Osteoblast (primary cell): ENCODE data around the gene C20orf144. TPM values are rescaled to one million over a fixed set of nuclear protein-coding genes. Genes with fewer than 3 reads are reported as not detected.

Experiments
- DNase-seq: peaks from one replicate; pipeline ENCODE4 v3.0.0; 2011; ENCODE audit warnings: low spot score, mixed read lengths; ENCODE audit not compliant: insufficient read length; ENCODE audit errors: missing footprints
- H2AFZ ChIP-seq: 2 replicates; pipeline ENCODE4 v1.6.0; 2011; ENCODE audit warnings: mild to moderate bottlenecking, low read length
- H3K27ac ChIP-seq: 2 replicates; pipeline ENCODE4 v1.5.1; 2011; ENCODE audit warnings: mild to moderate bottlenecking, low read depth, low read length, moderate library complexity
- H3K27me3 ChIP-seq: 2 replicates; pipeline ENCODE4 v1.6.0; 2012; ENCODE audit warnings: mild to moderate bottlenecking, control low read depth, inconsistent platforms, low read length, moderate library complexity; ENCODE audit not compliant: insufficient read depth
- H3K36me3 ChIP-seq: 2 replicates; pipeline ENCODE4 v1.5.1; 2011; ENCODE audit warnings: mild to moderate bottlenecking, low read length, control low read depth, moderate library complexity; ENCODE audit not compliant: insufficient read depth
- H3K4me1 ChIP-seq: 2 replicates; pipeline ENCODE4 v1.5.1; 2011; ENCODE audit warnings: mild to moderate bottlenecking, low read length, control low read depth, moderate library complexity; ENCODE audit not compliant: insufficient read depth
- H3K4me2 ChIP-seq: 2 replicates; pipeline ENCODE4 v1.6.0; 2011; ENCODE audit warnings: mild to moderate bottlenecking, low read length; ENCODE audit not compliant: insufficient read depth
- H3K4me3 ChIP-seq: fragments of 200-600 bp; sonication (generic); 3 replicates; pipeline ENCODE4 v1.5.1; 2012; ENCODE audit warnings: mild to moderate bottlenecking, low read length, inconsistent platforms; ENCODE audit not compliant: insufficient read depth
- H3K79me2 ChIP-seq: 2 replicates; pipeline ENCODE4 v1.6.0; 2012; ENCODE audit warnings: mild to moderate bottlenecking, low read length, control low read depth, inconsistent platforms; ENCODE audit not compliant: insufficient read depth
- H3K9me3 ChIP-seq: 2 replicates; pipeline ENCODE4 v1.5.1; 2011; ENCODE audit warnings: low read depth, low read length, control low read depth
- H4K20me1 ChIP-seq: 2 replicates; pipeline ENCODE4 v1.6.0; 2012; ENCODE audit warnings: mild to moderate bottlenecking, low read length, control low read depth; ENCODE audit not compliant: insufficient read depth
- CTCF ChIP-seq: IDR thresholded peaks from 2 replicates; pipeline ENCODE4 v1.5.1; 2011; ENCODE audit warnings: mild to moderate bottlenecking, low read depth, low read length, moderate library complexity; ENCODE audit errors: extremely low read depth
- total RNA-seq: library from RNA; depleted of rRNA; stranded (reverse); fragments of >200 nt; gene quantifications from 2 replicates; pipeline ENCODE4 v1.2.3, GENCODE V29; 2012

Gene C20orf144
- under 0.01 TPM in 2 replicates for total RNA-seq

DNA sequence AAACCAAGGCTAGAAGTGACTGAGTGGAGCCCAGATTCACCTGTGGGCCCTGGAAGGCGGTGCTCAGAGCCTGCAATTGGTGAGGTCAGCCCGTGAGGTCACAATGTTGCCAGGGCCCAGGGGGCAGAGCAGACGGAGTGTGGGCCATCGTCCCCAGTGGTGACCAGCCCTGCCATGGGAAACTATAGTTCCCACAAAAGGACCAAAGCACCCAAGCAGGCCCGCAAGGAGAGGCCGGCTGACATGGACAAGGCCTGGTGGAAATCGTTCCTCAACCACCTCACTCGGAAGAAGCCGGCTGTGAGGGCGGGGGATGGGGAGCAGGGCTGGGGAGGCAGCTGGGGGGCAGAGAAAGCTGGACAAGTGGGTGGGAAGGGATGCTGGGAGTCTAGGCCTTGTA lies at the start of gene C20orf144:
Gene C20orf144 (plus strand): TSS at position 156 of the 400 bp plus-strand sequence. CDS start 19 bp downstream, at position 175.
- H3K4me1 ChIP-seq, result peaks cover 16% of the 10 kb centered on the region
- DNase-seq, result peak; percentile 71
- no peaks in the 10 kb centered on the region for H3K79me2 ChIP-seq
- no peaks in the 10 kb centered on the region for H3K9me3 ChIP-seq
- no peaks in the 10 kb centered on the region for H3K27me3 ChIP-seq
- H3K4me3 ChIP-seq, result peak within 1 kb of the TSS; percentile 77
- H3K36me3 ChIP-seq, result peaks cover 5% of the 10 kb centered on the region
- no peak for TF ChIP-seq CTCF
- H2AFZ ChIP-seq, result peak within 1 kb of the TSS; percentile 88
- no peaks in the 10 kb centered on the region for H4K20me1 ChIP-seq
- peak within 1 kb of the TSS; percentile 77 for H3K27ac ChIP-seq
- H3K4me2 ChIP-seq, result peak within 1 kb of the TSS; percentile 97

DNA sequence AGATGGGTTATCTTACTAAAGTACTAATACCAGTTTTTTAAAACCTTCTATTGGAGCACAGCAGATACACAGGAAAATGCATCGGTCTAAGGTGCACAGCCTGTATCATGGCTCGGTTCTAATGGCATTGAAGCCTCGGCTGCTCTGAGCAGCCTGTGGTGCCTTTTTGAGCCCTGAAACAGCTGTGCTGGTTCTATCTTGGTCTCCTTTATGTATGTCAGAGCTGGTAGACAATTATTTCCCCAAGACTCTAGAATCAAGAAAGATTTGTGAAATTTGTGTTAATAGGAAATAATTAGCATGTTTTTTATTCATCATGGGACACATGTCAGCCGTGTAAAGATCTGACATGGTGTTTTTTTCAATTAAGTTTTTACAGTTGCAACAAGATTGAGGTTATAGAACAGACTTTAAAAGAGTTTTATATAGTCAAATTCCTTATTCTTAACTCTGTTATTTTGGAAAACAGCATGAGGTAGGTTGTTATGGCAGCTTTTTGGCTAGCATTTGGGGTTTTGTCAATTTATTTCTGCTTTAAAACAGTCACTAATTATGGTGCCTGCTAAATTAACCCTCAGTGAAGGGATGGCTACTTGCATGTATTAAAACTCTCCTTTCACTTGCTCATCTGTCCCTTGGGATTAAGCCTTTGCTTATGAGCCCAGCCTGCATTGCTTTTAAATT lies 40.3 kb upstream of the C20orf144 start:
- H3K4me1 ChIP-seq, result no peaks in the 10 kb centered on the region
- no peaks in the 10 kb centered on the region for H3K27me3 ChIP-seq
- H2AFZ ChIP-seq, result no peak overlapping the region
- H3K36me3 ChIP-seq, result peaks cover 19% of the 10 kb centered on the region
- H3K9me3 ChIP-seq, result no peaks in the 10 kb centered on the region
- H4K20me1 ChIP-seq, result no peaks in the 10 kb centered on the region
- TF ChIP-seq CTCF, result no peak
- H3K4me3 ChIP-seq, result no peak overlapping the region
- DNase-seq, result no peak
- H3K27ac ChIP-seq, result no peak overlapping the region
- no peak overlapping the region for H3K4me2 ChIP-seq
- H3K79me2 ChIP-seq, result no peaks in the 10 kb centered on the region

DNA sequence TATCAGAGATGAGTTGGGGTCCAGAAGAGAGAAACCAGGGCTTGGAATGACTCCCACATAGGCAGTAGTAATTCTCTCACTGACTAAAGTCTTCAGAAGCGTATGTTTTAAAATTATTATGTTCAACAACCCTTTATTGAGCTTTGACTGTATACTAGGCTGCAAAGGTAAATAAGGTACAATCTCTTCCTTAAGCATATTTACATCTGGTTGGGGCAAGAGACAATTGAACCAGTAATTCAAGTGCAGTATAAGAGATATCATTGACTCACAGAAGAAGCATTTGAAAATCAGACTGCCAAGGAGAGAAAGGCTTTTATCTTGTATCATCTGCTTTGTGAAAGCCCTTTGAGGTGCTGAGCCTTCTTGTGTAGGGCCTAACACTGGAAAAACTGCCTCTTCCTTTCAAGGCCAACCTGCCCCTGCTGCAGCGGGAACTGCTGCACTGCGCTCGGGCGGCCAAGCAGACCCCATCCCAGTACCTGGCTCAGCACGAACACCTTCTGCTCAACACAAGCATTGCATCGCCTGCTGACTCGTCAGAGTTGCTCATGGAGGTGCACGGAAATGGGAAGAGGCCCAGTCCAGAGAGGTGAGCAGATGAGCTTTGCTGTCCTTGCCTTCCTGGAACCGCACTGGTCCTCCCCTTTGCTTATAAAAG lies 39.3 kb upstream of the C20orf144 start:
- H3K4me3 ChIP-seq, result no peak overlapping the region
- no peaks in the 10 kb centered on the region for H3K79me2 ChIP-seq
- no peaks in the 10 kb centered on the region for H3K9me3 ChIP-seq
- H3K27me3 ChIP-seq, result no peaks in the 10 kb centered on the region
- no peak overlapping the region for H3K4me2 ChIP-seq
- H3K27ac ChIP-seq, result no peak overlapping the region
- no peaks in the 10 kb centered on the region for H3K4me1 ChIP-seq
- no peak for DNase-seq
- no peaks in the 10 kb centered on the region for H4K20me1 ChIP-seq
- no peak overlapping the region for H2AFZ ChIP-seq
- H3K36me3 ChIP-seq, result peaks cover 19% of the 10 kb centered on the region
- no peak for TF ChIP-seq CTCF

GRCh38 chr20:33624399-33624798 lies 37.7 kb upstream of the C20orf144 start:
- Histone ChIP-seq H3K36me3 (peaks cover 28% of the 10 kb centered on the region), H3K79me2 (no peaks in the 10 kb centered on the region), H3K4me3 (no peak overlapping the region), H3K27me3 (no peaks in the 10 kb centered on the region), H2AFZ (no peak overlapping the region), H3K4me1 (no peaks in the 10 kb centered on the region), H4K20me1 (no peaks in the 10 kb centered on the region), H3K9me3 (no peaks in the 10 kb centered on the region), H3K4me2 (no peak overlapping the region), H3K27ac (no peak overlapping the region)
- DNase-seq, result no peak
- TF ChIP-seq CTCF, result no peak
